ENCODE data around the gene TSPEAR.

TSPEAR gene

GRCh38 chr21:44449473-44450363 lies 261.7 kb downstream of the TSPEAR start:
- no peaks in the 10 kb centered on the region for H3K9me3 ChIP-seq (ENCODE audit: control insufficient read depth, insufficient read depth, low read length)
- no peaks in the 10 kb centered on the region for H3K36me3 ChIP-seq (ENCODE audit: control insufficient read depth, insufficient read depth, low read length)
- H3K9ac ChIP-seq (ENCODE audit: low read depth, low read length): no peak overlapping the region
- H3K27ac ChIP-seq (ENCODE audit: low read depth, low read length): no peak overlapping the region
- H3K4me1 ChIP-seq (ENCODE audit: control insufficient read depth, insufficient read depth, low read length): no peaks in the 10 kb centered on the region
- H3K27me3 ChIP-seq (ENCODE audit: control insufficient read depth, insufficient read depth, low read length): no peaks in the 10 kb centered on the region; the same call in 1 of the 2 replicates
- no peak overlapping the region for H3K4me3 ChIP-seq (ENCODE audit: low read depth, low read length)

- Histone ChIP-seq H3K27ac (ENCODE audit: low read depth, low read length) (no peak overlapping the region), H3K9me3 (ENCODE audit: control insufficient read depth, insufficient read depth, low read length) (no peaks in the 10 kb centered on the region), H3K27me3 (ENCODE audit: control insufficient read depth, insufficient read depth, low read length) (no peaks in the 10 kb centered on the region; the same call in 1 of the 2 replicates), H3K4me3 (ENCODE audit: low read depth, low read length) (no peak overlapping the region), H3K4me1 (ENCODE audit: control insufficient read depth, insufficient read depth, low read length) (no peaks in the 10 kb centered on the region), H3K36me3 (ENCODE audit: control insufficient read depth, insufficient read depth, low read length) (no peaks in the 10 kb centered on the region), H3K9ac (ENCODE audit: low read depth, low read length) (no peak overlapping the region)
These were observed 262.7 kb downstream of the TSPEAR start for GRCh38 chr21:44448651-44449131.

Data from HUES48 (cell line).